Amniotic stem cell (primary cell): ENCODE results near the gene EXTL1.

ENCODE experiments used
- DNase-seq: peaks from one replicate; lab custom pipeline; 2025; lab: John Stamatoyannopoulos, UW

The EXTL1 gene

GRCh38 chr1:26070296-26070962 is 48.9 kb downstream of the EXTL1 start:
- no peak for DNase-seq

- DNase-seq = no peak
Observed at GRCh38 chr1:26070963-26071342, 49.4 kb downstream of the EXTL1 start.

DNA sequence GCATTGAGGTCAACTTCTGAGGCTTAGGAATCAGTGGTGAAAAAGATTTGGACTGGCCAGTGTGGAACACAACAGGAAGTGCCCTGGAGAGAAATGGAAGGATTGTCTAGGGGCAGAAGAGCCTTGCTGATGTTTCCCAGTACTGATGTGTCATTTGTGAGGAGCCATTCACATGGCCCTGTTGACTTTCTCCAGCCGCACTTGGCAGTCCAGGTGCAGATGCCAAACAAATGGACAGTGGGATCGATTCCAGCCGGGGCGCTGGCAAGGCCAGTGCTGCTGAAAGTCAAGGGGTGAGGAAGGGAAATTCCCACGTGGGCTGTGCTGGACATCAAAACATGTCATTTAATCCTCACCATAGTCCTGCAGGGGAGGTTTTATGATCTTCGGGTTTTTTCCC is 50.7 kb downstream of the EXTL1 start:
- no peak for DNase-seq

- DNase-seq = no peak
Observed at GRCh38 chr1:26075421-26076144, 54.0 kb downstream of the EXTL1 start.

DNA sequence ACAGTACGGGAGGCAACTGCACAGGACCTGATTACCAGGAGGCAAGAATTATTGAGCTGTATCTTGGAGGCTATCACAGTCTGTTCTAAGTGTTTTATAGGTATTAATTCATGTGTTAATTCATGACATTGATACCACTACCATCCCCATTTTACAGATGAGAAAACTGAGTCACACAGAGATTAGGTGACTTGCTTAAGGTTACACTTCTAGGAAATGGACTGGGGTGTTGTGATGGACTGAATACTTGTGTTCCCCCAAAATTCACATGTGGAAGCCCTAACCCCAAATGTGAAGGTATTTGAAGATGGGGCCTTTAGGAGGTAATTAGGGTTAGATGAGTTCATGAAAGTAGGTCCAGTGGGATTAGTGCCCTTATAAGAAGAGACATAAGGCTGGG is 55.9 kb downstream of the EXTL1 start:
- no peak for DNase-seq

- no peak for DNase-seq
Observed at GRCh38 chr1:26078286-26079177, 57.0 kb downstream of the EXTL1 start.

GRCh38 chr1:26079178-26079563 is 57.6 kb downstream of the EXTL1 start:
- no peak for DNase-seq

DNA sequence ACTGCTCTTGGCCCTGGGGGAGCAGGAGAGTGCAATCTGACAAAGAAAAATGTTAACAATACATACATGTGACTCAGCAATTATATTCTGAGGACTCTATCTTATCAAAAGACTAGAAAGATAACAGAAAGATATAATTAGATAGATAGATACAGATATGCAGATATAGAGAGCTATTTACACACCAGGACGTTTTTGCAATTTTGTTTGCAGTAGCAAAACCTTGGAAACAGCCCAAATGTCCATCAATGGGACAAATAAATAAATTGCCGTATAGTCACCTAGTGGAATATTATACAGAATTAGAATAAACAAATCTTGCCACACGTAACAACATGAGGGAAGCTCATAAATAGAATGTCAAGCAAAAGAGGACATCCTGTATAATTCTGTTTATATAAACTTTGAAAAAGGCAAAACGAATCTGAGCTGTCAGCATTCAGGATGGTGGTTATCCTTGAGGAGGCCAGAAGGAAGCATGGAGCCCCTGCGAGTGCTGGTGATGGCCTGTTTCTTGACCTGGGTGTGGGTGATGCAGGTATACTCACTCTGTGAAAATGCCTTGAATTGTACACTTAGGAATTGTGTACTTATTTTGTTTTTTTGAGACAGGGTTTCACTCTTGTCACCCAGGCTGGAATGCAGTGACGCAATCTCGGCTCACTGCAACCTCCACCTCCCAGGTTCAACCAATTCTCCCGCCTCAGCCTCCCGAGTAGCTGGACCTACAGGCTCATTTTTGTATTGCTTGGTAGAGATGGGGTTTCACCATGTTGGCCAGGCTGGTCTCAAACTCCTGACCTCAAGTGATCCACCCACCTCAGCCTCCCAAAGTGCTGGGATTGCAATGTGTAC is 58.6 kb downstream of the EXTL1 start:
- DNase-seq = no peak

DNA sequence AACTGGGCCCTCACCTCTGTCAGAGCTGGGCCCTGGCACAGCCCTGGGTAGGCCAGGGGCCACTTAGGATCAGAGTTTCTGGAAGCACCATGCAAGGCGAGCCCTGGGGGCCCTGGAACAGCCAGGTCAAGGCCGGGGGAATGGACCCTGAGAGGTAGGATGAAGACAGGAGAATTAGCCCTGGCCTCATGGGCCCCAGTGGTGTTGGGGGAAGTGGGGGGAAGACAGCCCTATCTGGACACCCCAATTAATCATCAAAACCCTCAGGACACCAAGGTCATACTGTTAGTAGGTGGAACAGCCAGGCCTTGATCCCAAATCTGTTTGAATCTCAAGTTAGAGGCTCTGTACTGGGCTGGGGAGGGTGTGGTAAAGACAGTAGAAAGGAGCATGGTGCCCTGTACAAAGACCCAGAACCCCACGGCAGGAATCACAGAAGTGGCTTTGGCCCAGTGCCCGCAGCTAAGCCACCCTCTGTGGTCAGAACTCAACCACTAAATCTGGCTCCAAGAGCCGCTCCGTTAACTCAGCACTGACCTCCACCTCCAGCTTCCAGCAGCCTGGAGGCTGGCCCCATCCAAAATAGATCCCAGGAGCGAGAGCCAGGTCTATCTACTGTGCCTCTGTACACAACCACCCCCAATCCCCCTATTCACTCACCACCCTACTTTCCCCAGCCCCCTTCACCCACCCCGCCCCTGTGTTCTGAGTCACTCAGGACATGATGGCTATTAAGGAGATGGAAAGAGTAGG is 59.9 kb downstream of the EXTL1 start:
- no peak for DNase-seq

DNA sequence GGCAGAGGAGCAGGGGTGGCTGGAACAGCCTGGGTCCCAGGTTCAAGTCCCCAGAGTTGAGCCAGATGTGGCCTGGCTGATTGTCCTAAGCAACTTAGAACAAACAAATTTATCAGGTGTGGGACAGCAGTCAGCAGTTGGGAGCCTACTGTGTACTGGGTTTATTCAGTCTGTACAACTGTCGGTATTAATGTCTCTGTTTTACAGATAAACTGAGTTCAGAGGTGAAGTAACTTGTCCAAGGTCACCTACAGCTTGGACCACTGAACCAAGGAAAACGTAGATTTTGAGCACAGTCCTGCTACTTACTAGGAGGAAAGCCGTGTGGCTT is 60.4 kb downstream of the EXTL1 start:
- DNase-seq = no peak

GRCh38 chr1:26083208-26083607 is 61.6 kb downstream of the EXTL1 start:
- DNase-seq = no peak

- DNase-seq = no peak
Observed at GRCh38 chr1:26084091-26084561, 62.6 kb downstream of the EXTL1 start.

DNA sequence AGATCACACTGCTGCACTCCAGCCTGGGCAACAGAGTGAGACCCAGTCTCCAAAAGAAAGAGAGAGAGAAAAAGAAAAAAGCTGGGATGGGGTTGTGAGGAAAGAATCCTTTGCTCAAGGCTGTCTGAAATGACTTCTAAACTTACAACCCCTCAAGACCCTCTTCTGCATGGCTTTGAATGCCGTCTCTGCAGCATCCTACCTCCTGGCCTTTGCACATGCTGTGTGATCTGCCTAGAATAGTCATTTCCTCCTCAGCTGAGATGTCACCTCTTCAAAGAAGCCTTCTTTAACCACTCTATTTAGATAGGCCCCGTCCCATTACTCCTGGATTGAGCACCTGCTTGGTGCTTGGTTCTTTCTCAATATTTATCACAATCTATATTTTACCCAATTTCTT is 63.3 kb downstream of the EXTL1 start:
- DNase-seq = no peak
